BE2C (cell line): ENCODE data around the gene ARMC9.

ENCODE experiments used
- DNase-seq: peaks from one replicate; pipeline ENCODE4 v3.0.0-alpha.2; 2020
- H3K27me3 ChIP-seq: fragments of 250-450 bp; sonication (Bioruptor Pico); 2 replicates; pipeline ENCODE4 v1.5.1; 2020; ENCODE audit warnings: mild to moderate bottlenecking
- H3K36me3 ChIP-seq: fragments of 250-450 bp; sonication (Bioruptor Pico); 2 replicates; pipeline ENCODE4 v1.5.1; 2020; ENCODE audit warnings: mild to moderate bottlenecking
- H3K4me1 ChIP-seq: fragments of 250-450 bp; sonication (Bioruptor Pico); 2 replicates; pipeline ENCODE4 v1.5.1; 2020
- H3K4me3 ChIP-seq: 2 replicates; pipeline ENCODE4 v1.5.1; 2011; ENCODE audit warnings: low read depth, low read length
- H3K9me3 ChIP-seq: fragments of 250-450 bp; sonication (Bioruptor Pico); 2 replicates; pipeline ENCODE4 v1.5.1; 2020
- CTCF ChIP-seq: IDR thresholded peaks from 2 replicates; pipeline ENCODE4 v1.5.1; 2012; ENCODE audit warnings: mild to moderate bottlenecking, low read depth, low read length

The ARMC9 gene

GRCh38 chr2:231380991-231381847 lies 182.8 kb downstream of the ARMC9 start:
- no peak for DNase-seq
- H3K4me1 ChIP-seq, result peaks cover 11% of the 10 kb centered on the region

GRCh38 chr2:231382116-231382515 lies 183.7 kb downstream of the ARMC9 start:
- Histone ChIP-seq H3K27me3 (no peaks in the 10 kb centered on the region), H3K4me1 (peaks cover 9% of the 10 kb centered on the region), H3K36me3 (no peaks in the 10 kb centered on the region), H3K4me3 (no peak overlapping the region), H3K9me3 (no peaks in the 10 kb centered on the region)
- TF ChIP-seq CTCF, result no peak
- no peak for DNase-seq

More at GRCh38 chr2:231380991-231381847, 182.8 kb downstream of the ARMC9 start:
- TF ChIP-seq CTCF, result no peak
- H3K27me3 ChIP-seq, result no peaks in the 10 kb centered on the region
- no peaks in the 10 kb centered on the region for H3K36me3 ChIP-seq
- H3K9me3 ChIP-seq, result no peaks in the 10 kb centered on the region
- no peak overlapping the region for H3K4me3 ChIP-seq

- H3K36me3 ChIP-seq, result no peaks in the 10 kb centered on the region
- no peaks in the 10 kb centered on the region for H3K27me3 ChIP-seq
- H3K9me3 ChIP-seq, result no peaks in the 10 kb centered on the region
- no peak overlapping the region for H3K4me3 ChIP-seq
- H3K4me1 ChIP-seq, result peaks cover under 1% of the 10 kb centered on the region; the same call in 1 of the 2 replicates
- no peak for TF ChIP-seq CTCF
- no peak for DNase-seq
Measured at GRCh38 chr2:231383416-231384108, 185.1 kb downstream of the ARMC9 start.

GRCh38 chr2:231384109-231384435 lies 185.6 kb downstream of the ARMC9 start:
- H3K4me1 ChIP-seq, result peaks cover under 1% of the 10 kb centered on the region

GRCh38 chr2:231384970-231385369 lies 186.5 kb downstream of the ARMC9 start:
- Histone ChIP-seq H3K36me3 (no peaks in the 10 kb centered on the region), H3K27me3 (no peaks in the 10 kb centered on the region), H3K9me3 (no peaks in the 10 kb centered on the region), H3K4me3 (no peak overlapping the region), H3K4me1 (peaks cover 7% of the 10 kb centered on the region)
- no peak for TF ChIP-seq CTCF
- DNase-seq, result no peak

More at GRCh38 chr2:231384109-231384435, 185.6 kb downstream of the ARMC9 start:
- Histone ChIP-seq H3K27me3 (no peaks in the 10 kb centered on the region), H3K36me3 (no peaks in the 10 kb centered on the region), H3K9me3 (no peaks in the 10 kb centered on the region), H3K4me3 (no peak overlapping the region)
- TF ChIP-seq CTCF, result no peak
- no peak for DNase-seq

GRCh38 chr2:231385429-231385828 lies 187.0 kb downstream of the ARMC9 start:
- peaks cover 12% of the 10 kb centered on the region for H3K4me1 ChIP-seq
- DNase-seq, result no peak
- H3K27me3 ChIP-seq, result no peaks in the 10 kb centered on the region
- TF ChIP-seq CTCF, result no peak
- no peaks in the 10 kb centered on the region for H3K9me3 ChIP-seq
- H3K36me3 ChIP-seq, result no peaks in the 10 kb centered on the region
- no peak overlapping the region for H3K4me3 ChIP-seq
